ENCODE results near the gene TRNP1. TPM values are rescaled to one million over a fixed set of nuclear protein-coding genes. Genes with fewer than 3 reads are reported as not detected.

TRNP1 gene
- total RNA-seq, 4 donors from 2014 or later: 2.9 to 8.5 (median 6.5) TPM

GRCh38 chr1:27047914-27048313 is 54.4 kb downstream of the TRNP1 start:
- 81 to 83% methylated on average over 6 of the region's 6 CpGs for WGBS, 2 donors
- intact Hi-C loops (cut with DNase I): no loop called here

GRCh38 chr1:27049100-27049499 is 55.6 kb downstream of the TRNP1 start:
- Histone ChIP-seq H3K4me1 (peaks cover 0 to 6% of the 10 kb centered on the region in 2 donors), H3K9me3 (no peaks in the 10 kb centered on the region), H3K36me3 (no peaks in the 10 kb centered on the region), H3K27ac (no peak overlapping the region), H3K27me3 (no peaks in the 10 kb centered on the region), H3K4me3 (replicated peaks in 1 of 3) (no peak overlapping the region)
- WGBS, 2 donors: 73 to 77% methylated on average over 2 of the region's 2 CpGs
- intact Hi-C loops (cut with DNase I): no loop called here
- no peak for TF ChIP-seq POLR2A (IDR thresholded peaks at IDR 0.05)
- TF ChIP-seq, protein P1, sequence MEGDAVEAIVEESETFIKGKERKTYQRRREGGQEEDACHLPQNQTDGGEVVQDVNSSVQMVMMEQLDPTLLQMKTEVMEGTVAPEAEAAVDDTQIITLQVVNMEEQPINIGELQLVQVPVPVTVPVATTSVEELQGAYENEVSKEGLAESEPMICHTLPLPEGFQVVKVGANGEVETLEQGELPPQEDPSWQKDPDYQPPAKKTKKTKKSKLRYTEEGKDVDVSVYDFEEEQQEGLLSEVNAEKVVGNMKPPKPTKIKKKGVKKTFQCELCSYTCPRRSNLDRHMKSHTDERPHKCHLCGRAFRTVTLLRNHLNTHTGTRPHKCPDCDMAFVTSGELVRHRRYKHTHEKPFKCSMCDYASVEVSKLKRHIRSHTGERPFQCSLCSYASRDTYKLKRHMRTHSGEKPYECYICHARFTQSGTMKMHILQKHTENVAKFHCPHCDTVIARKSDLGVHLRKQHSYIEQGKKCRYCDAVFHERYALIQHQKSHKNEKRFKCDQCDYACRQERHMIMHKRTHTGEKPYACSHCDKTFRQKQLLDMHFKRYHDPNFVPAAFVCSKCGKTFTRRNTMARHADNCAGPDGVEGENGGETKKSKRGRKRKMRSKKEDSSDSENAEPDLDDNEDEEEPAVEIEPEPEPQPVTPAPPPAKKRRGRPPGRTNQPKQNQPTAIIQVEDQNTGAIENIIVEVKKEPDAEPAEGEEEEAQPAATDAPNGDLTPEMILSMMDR (IDR thresholded peaks at IDR 0.05): no peak
- DNase-seq: no peak

More at GRCh38 chr1:27047914-27048313, 54.4 kb downstream of the TRNP1 start:
- no peak overlapping the region for H3K27ac ChIP-seq
- H3K36me3 ChIP-seq: no peaks in the 10 kb centered on the region
- no peak for DNase-seq
- TF ChIP-seq, protein P1 (IDR thresholded peaks at IDR 0.05): no peak
- TF ChIP-seq POLR2A (IDR thresholded peaks at IDR 0.05): no peak
- peaks cover 0 to 6% of the 10 kb centered on the region in 2 donors for H3K4me1 ChIP-seq
- no peaks in the 10 kb centered on the region for H3K9me3 ChIP-seq
- no peaks in the 10 kb centered on the region for H3K27me3 ChIP-seq
- no peak overlapping the region for H3K4me3 ChIP-seq (replicated peaks in 1 of 3)

DNA sequence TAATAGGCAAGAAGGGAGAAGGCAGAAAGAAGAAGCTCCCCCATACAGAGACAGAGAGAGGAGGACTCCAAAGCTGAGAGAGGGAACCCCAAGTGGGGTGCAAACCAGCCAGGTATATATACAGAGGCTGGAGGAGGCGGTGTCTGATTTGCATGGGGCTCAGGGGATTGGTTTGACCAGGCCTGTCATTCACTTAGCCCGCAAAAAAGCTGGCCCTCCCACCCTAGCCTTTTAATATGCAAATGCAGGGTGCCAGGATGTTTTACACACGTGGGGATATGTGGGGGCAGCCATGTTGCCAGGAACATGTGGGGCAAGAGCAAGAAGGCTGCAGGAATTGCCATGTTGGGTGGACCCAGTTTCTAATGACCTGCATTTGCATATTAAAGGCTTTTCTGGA is 56.1 kb downstream of the TRNP1 start:
- DNase-seq: no peak
- H3K27me3 ChIP-seq: no peaks in the 10 kb centered on the region
- TF ChIP-seq, protein P1 (IDR thresholded peaks at IDR 0.05): no peak
- no peak for TF ChIP-seq POLR2A (IDR thresholded peaks at IDR 0.05)
- peaks cover 0 to 5% of the 10 kb centered on the region in 2 donors for H3K4me1 ChIP-seq
- WGBS, 2 donors: 58 to 59% methylated on average over 3 of the region's 3 CpGs
- H3K9me3 ChIP-seq: no peaks in the 10 kb centered on the region
- H3K27ac ChIP-seq: no peak overlapping the region
- no peak overlapping the region for H3K4me3 ChIP-seq (replicated peaks in 1 of 3)
- no peaks in the 10 kb centered on the region for H3K36me3 ChIP-seq
- intact Hi-C loops (cut with DNase I): loop anchor here (2.0 kb wide), 1 partner anchor 53 kb away; no protein-coding TSS in a partner anchor

Other genes starting within 250 kb of the TRNP1 start
- gene PIGV, start 205.7 kb upstream of the TRNP1 start, total RNA-seq: 10 to 100 TPM; 20.5 to 39.4 (median 27.8) TPM
- gene ZDHHC18, start 167.0 kb upstream of the TRNP1 start, total RNA-seq: 10 to 100 TPM; 11.4 to 33.1 (median 21.4) TPM
- gene SFN, start 130.5 kb upstream of the TRNP1 start, total RNA-seq: under 1 TPM in 3 of 4 donors, not detected in 1; 0.54 to 0.73 (median 0.54) TPM
- gene GPN2, start 103.4 kb upstream of the TRNP1 start, total RNA-seq: 10 to 100 TPM; 14.3 to 18.8 (median 16.4) TPM
- 10 to 100 TPM in 3 of 4 donors, 1 to 10 TPM in 1; 8.6 to 12.5 (median 11.6) TPM for gene GPATCH3, start 93.2 kb upstream of the TRNP1 start, total RNA-seq
- gene NR0B2, start 79.7 kb upstream of the TRNP1 start, total RNA-seq: not detected
- 10 to 100 TPM; 44.1 to 80.2 (median 55.9) TPM for gene NUDC, start 71.9 kb upstream of the TRNP1 start, total RNA-seq
- 10 to 100 TPM; 13.2 to 30.3 (median 22.6) TPM for gene KDF1, start 33.2 kb upstream of the TRNP1 start, total RNA-seq
- 10 to 100 TPM in 3 of 4 donors, 1 to 10 TPM in 1; 4.7 to 21.0 (median 11.8) TPM for gene TENT5B, start 19.2 kb downstream of the TRNP1 start, total RNA-seq
- gene SLC9A1, start 161.4 kb downstream of the TRNP1 start, total RNA-seq: 10 to 100 TPM; 13.3 to 26.1 (median 19.9) TPM
- 10 to 100 TPM; 46.1 to 66.6 (median 48.1) TPM for gene WDTC1, start 240.9 kb downstream of the TRNP1 start, total RNA-seq

Data from thyroid gland (tissue), 4 donors.